Hepatocyte (in vitro differentiated cells): ENCODE results near the gene PPP1R12A. TPM values are rescaled to one million over a fixed set of nuclear protein-coding genes. Genes with fewer than 3 reads are reported as not detected.
"Not testable (repeated sequence)": the region's sequence is repeated elsewhere in the genome, so short reads cannot be mapped to it uniquely, and the experiment has no call there.

Source experiments
- DNase-seq: peaks from one replicate; pipeline ENCODE4 v3.0.0-alpha.2; 2016; ENCODE audit warnings: low spot score
- H2AFZ ChIP-seq: fragments of 200-600 bp; sonication (generic); 2 replicates; pipeline ENCODE4 v1.6.0; 2016; ENCODE audit warnings: antibody characterized with exemption, mild to moderate bottlenecking
- H3K27ac ChIP-seq: fragments of 200-600 bp; sonication (generic); 2 replicates; pipeline ENCODE4 v1.5.1; 2016; ENCODE audit warnings: mild to moderate bottlenecking
- H3K27me3 ChIP-seq: fragments of 200-600 bp; sonication (generic); 2 replicates; pipeline ENCODE4 v1.6.1; 2016
- H3K36me3 ChIP-seq: fragments of 200-600 bp; sonication (generic); replicated peaks from 2 replicates; pipeline ENCODE4 v1.5.1; 2016; ENCODE audit warnings: low read depth; ENCODE audit not compliant: insufficient read depth
- H3K4me1 ChIP-seq: fragments of 200-600 bp; sonication (generic); 2 replicates; pipeline ENCODE4 v1.5.1; 2016; ENCODE audit warnings: mild to moderate bottlenecking, moderate library complexity; ENCODE audit not compliant: insufficient read depth
- H3K4me2 ChIP-seq: fragments of 200-600 bp; sonication (generic); 2 replicates; pipeline ENCODE4 v1.6.0; 2016
- H3K4me3 ChIP-seq: fragments of 200-600 bp; sonication (generic); 2 replicates; pipeline ENCODE4 v1.5.1; 2016; ENCODE audit warnings: mild to moderate bottlenecking
- H3K79me2 ChIP-seq: fragments of 200-600 bp; sonication (generic); 2 replicates; pipeline ENCODE4 v1.6.0; 2017; ENCODE audit warnings: mild to moderate bottlenecking
- H3K9me2 ChIP-seq: fragments of 200-600 bp; sonication (generic); replicated peaks from 2 replicates; pipeline ENCODE4 v1.6.0; 2017; ENCODE audit warnings: mild to moderate bottlenecking; ENCODE audit not compliant: insufficient read depth
- H3K9me3 ChIP-seq: fragments of 200-600 bp; sonication (generic); 2 replicates; pipeline ENCODE4 v1.5.1; 2016; ENCODE audit warnings: low read depth, mild to moderate bottlenecking
- H4K20me1 ChIP-seq: fragments of 200-600 bp; sonication (generic); 2 replicates; pipeline ENCODE4 v1.6.0; 2016; ENCODE audit warnings: mild to moderate bottlenecking; ENCODE audit not compliant: insufficient read depth, poor library complexity, severe bottlenecking
- EZH2 ChIP-seq: fragments of 200-600 bp; sonication (generic); IDR thresholded peaks from 2 replicates; pipeline ENCODE4 v1.6.1; 2016; ENCODE audit warnings: antibody characterized with exemption, mild to moderate bottlenecking, borderline replicate concordance
- EZH2phosphoT487 ChIP-seq: fragments of 200-600 bp; sonication (generic); IDR thresholded peaks from one replicate; pipeline ENCODE4 v1.6.1; 2018; ENCODE audit warnings: antibody characterized with exemption, mild to moderate bottlenecking, low read depth, moderate library complexity; ENCODE audit not compliant: unreplicated experiment, severe bottlenecking
- WGBS: methylation state at CpG from one replicate; pipeline ENCODE4 v1.1.6; 2016; ENCODE audit warnings: low lambda C conversion rate; ENCODE audit errors: missing lambda C conversion rate; 5-methylcytosine and 5-hydroxymethylcytosine counted together
- polyA plus RNA-seq: library from polyadenylated mRNA; unstranded; fragments of >200 nt; fragmentation: Nextera tagmentation; extraction: Ambion mirVana; gene quantifications from 2 replicates; pipeline ENCODE4 v1.2.1, GENCODE V29; 2016
- total RNA-seq: library from RNA; depleted of rRNA; stranded (reverse); fragments of >200 nt; gene quantifications from 2 replicates; pipeline ENCODE4 v1.2.3, GENCODE V29; 2014
- TF ChIP-seq, protein P1 (sequence below): fragments of 200-600 bp; sonication (generic); IDR thresholded peaks from 2 replicates; pipeline ENCODE4 v1.5.1; 2016; ENCODE audit warnings: antibody characterized with exemption, mild to moderate bottlenecking; ENCODE audit not compliant: poor library complexity

Gene PPP1R12A
- total and polyA plus RNA-seq, 2 experiments from 2014 or later, result 71.7 to 74.0 TPM

DNA sequence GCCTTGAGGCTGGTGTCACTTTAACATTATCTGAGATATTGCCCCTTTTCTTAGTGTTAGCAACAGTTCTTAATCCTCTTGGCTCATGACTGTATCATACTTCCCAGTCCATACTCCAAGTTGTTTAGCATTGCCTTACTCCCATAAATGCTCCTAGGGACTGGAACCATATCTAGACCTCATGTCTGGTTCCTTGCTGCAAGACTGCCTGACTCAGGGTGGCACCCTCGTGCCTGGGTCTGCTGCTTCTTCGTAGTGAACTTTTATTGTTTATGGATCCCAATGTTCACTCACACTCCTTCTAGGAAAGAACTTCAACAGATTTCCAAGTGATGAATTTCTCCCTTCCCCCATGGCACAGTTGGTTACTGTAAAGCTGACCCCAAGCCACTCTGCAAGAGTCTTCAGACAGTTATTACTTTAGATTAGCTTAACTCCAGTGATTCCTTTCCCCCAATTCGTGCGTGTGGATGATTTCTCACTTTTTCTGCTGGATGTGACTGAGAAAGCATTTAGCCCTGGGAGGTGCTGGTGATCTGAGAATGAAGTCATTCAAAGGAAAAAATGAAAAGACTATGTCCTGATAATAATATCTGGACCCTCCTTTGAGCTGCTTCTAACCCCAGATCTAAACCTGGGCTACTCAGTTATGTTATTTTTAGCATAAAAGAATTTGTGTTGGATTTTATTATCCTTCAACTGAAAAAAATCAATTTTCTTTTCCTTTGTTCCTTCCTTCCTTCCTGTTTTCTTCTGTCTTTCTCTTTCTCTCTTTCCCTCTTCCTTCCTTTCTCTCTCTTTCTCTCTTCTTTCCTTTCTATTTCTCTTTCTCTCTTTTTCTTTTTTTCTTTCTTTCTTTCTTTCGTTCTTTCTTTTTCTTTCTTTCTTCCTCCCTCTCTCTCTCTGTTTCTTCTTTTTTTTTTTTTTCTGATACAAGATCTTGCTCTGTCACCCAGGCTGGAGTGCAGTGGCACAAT, 47.5 kb upstream of the PPP1R12A start:
- Histone ChIP-seq H3K4me2 (no peak overlapping the region), H4K20me1 (no peaks in the 10 kb centered on the region), H3K9me3 (no peaks in the 10 kb centered on the region), H3K4me3 (no peak overlapping the region), H3K36me3 (no peaks in the 10 kb centered on the region), H3K79me2 (no peaks in the 10 kb centered on the region), H3K27ac (no peak overlapping the region), H3K4me1 (peaks cover 4% of the 10 kb centered on the region), H3K27me3 (no peaks in the 10 kb centered on the region), H2AFZ (no peak overlapping the region), H3K9me2 (no peaks in the 10 kb centered on the region)
- no peak for DNase-seq
- 61% methylated on average over 5 of the region's 5 CpGs for WGBS
- TF ChIP-seq, protein P1, sequence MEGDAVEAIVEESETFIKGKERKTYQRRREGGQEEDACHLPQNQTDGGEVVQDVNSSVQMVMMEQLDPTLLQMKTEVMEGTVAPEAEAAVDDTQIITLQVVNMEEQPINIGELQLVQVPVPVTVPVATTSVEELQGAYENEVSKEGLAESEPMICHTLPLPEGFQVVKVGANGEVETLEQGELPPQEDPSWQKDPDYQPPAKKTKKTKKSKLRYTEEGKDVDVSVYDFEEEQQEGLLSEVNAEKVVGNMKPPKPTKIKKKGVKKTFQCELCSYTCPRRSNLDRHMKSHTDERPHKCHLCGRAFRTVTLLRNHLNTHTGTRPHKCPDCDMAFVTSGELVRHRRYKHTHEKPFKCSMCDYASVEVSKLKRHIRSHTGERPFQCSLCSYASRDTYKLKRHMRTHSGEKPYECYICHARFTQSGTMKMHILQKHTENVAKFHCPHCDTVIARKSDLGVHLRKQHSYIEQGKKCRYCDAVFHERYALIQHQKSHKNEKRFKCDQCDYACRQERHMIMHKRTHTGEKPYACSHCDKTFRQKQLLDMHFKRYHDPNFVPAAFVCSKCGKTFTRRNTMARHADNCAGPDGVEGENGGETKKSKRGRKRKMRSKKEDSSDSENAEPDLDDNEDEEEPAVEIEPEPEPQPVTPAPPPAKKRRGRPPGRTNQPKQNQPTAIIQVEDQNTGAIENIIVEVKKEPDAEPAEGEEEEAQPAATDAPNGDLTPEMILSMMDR, result no peak
- TF ChIP-seq EZH2phosphoT487 (no peak), EZH2 (no peak)

DNA sequence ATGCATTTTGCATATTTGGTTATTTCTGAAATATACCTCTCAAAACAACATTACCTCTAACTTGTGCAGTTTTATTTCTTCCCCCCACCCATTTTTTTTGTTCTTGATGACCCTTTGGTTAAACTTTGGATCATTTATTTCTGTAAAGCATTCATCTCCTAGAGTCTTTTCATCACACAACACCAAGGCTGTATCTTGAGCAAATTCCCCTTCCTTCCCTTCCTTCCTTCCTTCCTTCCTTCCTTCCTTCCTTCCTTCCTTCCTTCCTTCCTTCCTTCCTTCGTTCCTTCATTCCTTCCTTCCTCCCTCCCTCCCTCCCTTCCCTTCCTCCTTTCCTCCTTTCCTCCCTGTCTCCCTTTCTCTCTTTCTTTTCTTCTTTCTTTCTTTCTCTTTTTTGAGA, 43.8 kb upstream of the PPP1R12A start:
- Histone ChIP-seq H3K4me3 (no peak overlapping the region), H2AFZ (no peak overlapping the region), H3K27me3 (no peaks in the 10 kb centered on the region), H3K9me2 (no peaks in the 10 kb centered on the region), H4K20me1 (no peaks in the 10 kb centered on the region), H3K9me3 (no peaks in the 10 kb centered on the region), H3K27ac (no peak overlapping the region), H3K36me3 (no peaks in the 10 kb centered on the region), H3K4me1 (no peaks in the 10 kb centered on the region), H3K4me2 (no peak overlapping the region), H3K79me2 (no peaks in the 10 kb centered on the region)
- DNase-seq, result no peak
- no CpG with 5 or more reads among the region's 1 CpG for WGBS
- no peak for TF ChIP-seq EZH2phosphoT487
- TF ChIP-seq EZH2, result no peak
- TF ChIP-seq, protein P1, result no peak

DNA sequence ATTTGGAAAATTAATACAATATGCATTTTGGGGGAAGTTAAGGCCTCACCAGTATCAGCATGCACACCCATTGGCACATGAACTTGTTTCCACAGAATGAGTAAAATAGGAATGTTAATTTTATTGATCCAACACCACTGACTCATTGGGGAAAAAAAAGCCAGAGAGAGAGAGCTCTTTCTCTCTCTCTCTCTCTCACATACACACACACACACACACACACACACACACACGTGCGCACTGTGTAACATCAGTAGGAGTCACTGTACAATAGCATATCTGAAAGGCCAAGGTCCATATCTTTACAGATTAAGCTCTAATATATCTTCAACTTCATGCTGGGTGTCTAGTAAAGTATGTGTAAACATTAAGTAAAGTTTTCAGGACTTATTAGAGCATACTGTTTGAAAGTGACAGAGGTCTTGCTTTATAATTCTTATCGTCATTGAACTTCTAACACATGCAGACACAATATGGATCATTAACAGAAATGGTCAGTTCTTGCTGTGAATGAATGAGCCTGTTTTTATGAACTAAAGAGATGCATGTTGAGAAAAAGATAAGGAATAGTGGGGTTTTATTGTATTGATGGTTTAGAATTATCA, 43.1 kb upstream of the PPP1R12A start:
- not testable (repeated sequence) for H3K9me2 ChIP-seq, H3K4me3 ChIP-seq
- WGBS, result 49% methylated on average over 1 of the region's 3 CpGs

DNA sequence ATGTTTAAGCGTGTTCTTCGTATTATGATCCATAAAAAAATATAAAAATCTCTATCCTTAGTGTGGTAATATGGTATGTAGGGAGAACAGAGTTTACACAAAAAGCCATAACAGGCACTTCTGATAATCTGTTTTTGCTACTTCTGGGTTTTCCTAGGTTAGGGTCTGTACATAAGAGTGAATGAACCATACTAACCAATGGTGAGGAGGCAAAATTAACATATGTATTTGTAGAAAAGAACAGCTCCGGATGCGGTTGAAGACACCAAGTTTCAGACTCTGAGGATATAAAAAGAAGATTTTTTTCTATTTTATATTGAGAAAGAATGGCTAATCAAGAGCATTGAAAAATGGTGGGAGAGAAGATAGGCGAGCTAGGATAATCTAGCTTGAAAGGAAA, 40.2 kb upstream of the PPP1R12A start:
- H3K4me2 ChIP-seq, result no peak overlapping the region
- H3K27me3 ChIP-seq, result no peaks in the 10 kb centered on the region
- no peak overlapping the region for H2AFZ ChIP-seq
- no peak overlapping the region for H3K27ac ChIP-seq
- TF ChIP-seq, protein P1, result no peak
- no peak overlapping the region for H3K4me3 ChIP-seq
- no peaks in the 10 kb centered on the region for H3K9me3 ChIP-seq
- no peaks in the 10 kb centered on the region for H4K20me1 ChIP-seq
- no peaks in the 10 kb centered on the region for H3K79me2 ChIP-seq
- H3K36me3 ChIP-seq, result no peaks in the 10 kb centered on the region
- H3K4me1 ChIP-seq, result no peaks in the 10 kb centered on the region
- no peak for DNase-seq
- no peaks in the 10 kb centered on the region for H3K9me2 ChIP-seq
- WGBS, result 89% methylated on average over 5 of the region's 5 CpGs

More for the DNA sequence above, 43.1 kb upstream of the PPP1R12A start:
- DNase-seq, result peak; percentile 50
- not testable (repeated sequence) for H4K20me1 ChIP-seq, H3K36me3 ChIP-seq, H3K4me1 ChIP-seq, H3K9me3 ChIP-seq, H2AFZ ChIP-seq, H3K4me2 ChIP-seq, H3K79me2 ChIP-seq, H3K27me3 ChIP-seq
- peak overlapping the region; percentile 65 for H3K27ac ChIP-seq
